Dedifferentiated amniotic fluid mesenchymal stem cell (primary cell): ENCODE results near the gene EIF2AK3.
"Not testable (repeated sequence)": the region's sequence is repeated elsewhere in the genome, so short reads cannot be mapped to it uniquely, and the experiment has no call there.

Experiments
- DNase-seq: peaks from one replicate; pipeline ENCODE4 v3.0.0-alpha.2; 2016; ENCODE audit errors: extremely low spot score

EIF2AK3 gene

DNA sequence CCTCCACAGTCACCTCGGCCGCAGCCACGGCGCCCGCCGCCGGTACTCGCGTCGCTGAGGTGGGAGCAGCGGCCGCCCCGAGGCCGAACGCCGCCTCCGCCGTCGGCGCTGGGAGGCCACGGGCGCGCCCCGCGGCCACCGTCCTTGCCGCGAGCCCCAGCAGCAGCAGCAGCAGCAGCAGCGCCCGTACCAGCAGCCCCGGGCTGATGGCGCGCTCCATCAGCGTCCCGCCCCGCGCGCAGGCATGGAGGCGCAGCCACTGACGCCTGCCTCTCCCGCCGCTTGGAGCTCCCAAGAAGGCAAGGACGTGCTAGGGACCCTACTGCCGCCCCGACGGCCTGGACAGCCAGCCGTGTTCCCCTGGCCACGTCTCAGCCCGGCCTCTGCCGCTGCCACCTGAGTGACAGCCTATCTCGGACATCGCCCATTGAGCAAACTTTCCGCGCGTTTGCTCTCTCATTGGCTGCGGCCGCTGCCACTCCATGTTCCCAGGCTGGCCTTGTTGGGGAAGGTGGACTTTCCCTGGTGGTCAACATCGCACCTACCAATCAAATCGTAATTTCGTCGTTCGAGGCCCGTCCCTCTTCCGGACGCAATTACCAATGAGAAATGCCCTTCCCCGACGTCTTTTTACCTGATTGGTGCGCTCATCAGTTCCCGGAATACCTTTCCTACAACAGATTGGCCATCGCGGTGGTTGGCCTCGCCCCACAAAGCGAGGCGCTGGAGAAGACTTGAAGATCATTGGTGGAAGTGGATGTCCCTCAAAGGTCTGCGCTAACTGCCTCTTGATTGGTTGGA, at the start of gene EIF2AK3:
EIF2AK3 (minus strand) TSS at position 410 of the 801 bp plus-strand sequence; CDS start at position 220, 190 bp downstream.
- peak; percentile 100 for DNase-seq

DNA sequence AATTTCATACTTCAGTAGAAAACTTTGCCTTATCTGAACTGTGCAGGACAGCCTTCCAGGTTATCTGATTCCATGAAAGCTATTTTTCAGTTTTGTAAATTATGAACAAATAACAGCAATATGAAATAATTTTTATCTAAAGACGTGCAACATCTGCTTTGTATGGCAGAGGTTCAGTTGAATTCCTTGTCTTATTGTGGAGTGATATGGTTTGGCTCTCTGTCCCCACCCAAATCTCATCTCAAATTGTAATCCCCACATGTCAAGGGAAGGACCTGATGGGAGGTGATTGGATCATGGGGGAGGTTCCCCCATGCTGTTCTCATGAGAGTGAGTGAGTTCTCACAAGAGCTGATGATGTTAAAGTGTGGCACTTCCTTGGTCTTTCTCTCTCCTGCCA, 46.1 kb upstream of the EIF2AK3 start:
- DNase-seq = no peak

- peak; percentile 62 for DNase-seq
Observed at GRCh38 chr2:88671786-88672427, 44.6 kb upstream of the EIF2AK3 start.

DNA sequence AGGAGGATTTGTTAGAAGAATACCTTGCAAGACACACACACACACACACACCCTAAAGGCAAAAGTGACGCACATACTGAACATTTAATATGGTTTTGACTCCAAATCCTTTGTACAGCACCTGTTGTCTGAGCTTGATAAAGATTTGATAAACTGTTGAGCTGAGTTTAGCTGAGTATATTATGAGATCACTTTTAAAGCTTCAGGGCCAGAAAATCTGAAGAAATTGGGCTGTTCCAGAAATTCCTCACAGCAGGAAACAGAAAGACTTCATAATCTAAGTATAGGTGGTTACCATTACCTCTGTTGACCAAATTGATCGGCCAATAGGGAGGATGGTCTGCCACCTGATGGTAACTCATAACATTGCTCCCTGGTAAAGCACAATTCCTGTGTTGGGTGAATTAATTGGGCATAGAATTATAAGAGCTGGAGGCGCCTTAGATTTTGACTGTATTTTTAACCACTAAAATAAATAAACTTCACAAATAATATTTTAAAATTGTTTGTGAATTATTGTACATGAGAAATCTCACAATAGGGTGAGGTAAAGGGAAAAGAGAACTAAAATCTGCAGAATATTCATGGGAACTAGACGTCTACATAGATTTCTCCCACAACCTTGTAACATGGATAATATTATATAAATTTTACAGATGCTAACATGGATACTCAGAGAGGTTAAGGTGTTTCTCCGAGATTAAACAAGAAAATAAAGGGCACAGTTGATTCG, 42.4 kb upstream of the EIF2AK3 start:
- peak; percentile 31 for DNase-seq

GRCh38 chr2:88668862-88669261, 41.6 kb upstream of the EIF2AK3 start:
- no peak for DNase-seq

- DNase-seq = no peak
Observed at GRCh38 chr2:88667219-88667618, 40.0 kb upstream of the EIF2AK3 start.

- DNase-seq = no peak
Observed at GRCh38 chr2:88666576-88666975, 39.3 kb upstream of the EIF2AK3 start.

GRCh38 chr2:88660622-88661021, 33.4 kb upstream of the EIF2AK3 start:
- DNase-seq = no peak

- peak; percentile 90 for DNase-seq
Observed at GRCh38 chr2:88659538-88659915, 32.3 kb upstream of the EIF2AK3 start.

- no peak for DNase-seq
Observed at GRCh38 chr2:88658881-88659537, 31.7 kb upstream of the EIF2AK3 start.

GRCh38 chr2:88658326-88658725, 31.1 kb upstream of the EIF2AK3 start:
- DNase-seq = peak; percentile 53

- DNase-seq = no peak
Observed at GRCh38 chr2:88657131-88657530, 29.9 kb upstream of the EIF2AK3 start.

GRCh38 chr2:88656690-88657089, 29.4 kb upstream of the EIF2AK3 start:
- DNase-seq = peak; percentile 54

DNA sequence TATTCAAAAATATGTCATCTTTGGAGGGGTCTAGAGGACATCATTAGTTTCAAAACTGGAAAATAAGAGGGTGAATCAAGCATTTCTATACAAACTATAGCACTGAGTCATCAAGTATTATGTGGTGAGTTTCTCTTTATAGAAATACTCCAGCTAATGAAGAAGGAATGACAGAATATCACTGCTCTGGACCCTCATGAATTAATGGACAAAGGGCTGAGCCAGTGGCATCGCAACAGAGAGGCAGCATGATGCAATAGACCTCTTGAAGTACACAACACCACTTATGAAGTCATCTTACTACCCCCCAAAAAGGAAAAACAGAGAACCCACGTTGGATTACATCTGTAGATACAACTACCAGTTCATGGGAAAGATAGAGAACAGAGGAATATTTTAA, 27.4 kb upstream of the EIF2AK3 start:
- DNase-seq = no peak

GRCh38 chr2:88651646-88652045, 24.4 kb upstream of the EIF2AK3 start:
- no peak for DNase-seq

GRCh38 chr2:88645291-88645882, 18.1 kb upstream of the EIF2AK3 start:
- DNase-seq = not testable (repeated sequence)

DNA sequence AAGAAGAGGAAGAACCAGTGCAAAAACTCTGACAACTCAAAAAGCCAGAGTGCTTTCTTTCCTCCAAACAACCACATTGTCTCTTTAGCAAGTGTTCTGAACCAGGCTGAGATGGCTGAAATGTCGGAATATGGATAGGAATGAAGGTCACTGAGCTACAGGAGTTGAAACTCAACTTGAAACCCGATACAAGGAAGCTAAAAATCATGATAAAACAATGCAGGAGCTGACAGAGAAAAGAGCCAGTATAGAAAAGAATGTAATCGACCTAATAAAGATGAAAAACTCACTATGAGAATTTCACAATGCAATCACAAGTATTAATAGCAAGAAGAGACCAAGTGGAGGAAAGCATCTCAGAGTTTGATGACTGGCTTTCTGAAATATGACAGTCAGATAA, 15.0 kb upstream of the EIF2AK3 start:
- no peak for DNase-seq

DNA sequence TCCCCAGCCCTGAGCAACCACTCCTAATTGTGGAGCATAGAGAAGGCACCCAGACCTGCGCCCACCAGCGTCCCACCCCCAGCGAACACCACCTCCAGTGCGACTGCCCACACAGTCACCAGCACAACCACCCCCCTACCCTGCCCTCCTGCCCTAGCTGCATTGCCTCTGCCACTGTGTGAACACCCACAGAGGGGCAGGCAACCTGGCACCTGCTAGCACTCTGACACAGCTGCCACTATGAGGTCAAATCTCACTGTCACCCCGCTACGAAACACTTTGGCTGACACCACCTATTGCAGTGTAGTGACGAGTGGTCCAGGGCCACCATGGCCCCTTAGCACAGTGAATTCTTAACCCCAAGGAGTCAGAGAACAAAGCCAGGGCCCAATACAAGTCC, 14.1 kb upstream of the EIF2AK3 start:
- DNase-seq = no peak

- no peak for DNase-seq
Observed at GRCh38 chr2:88639865-88640264, 12.6 kb upstream of the EIF2AK3 start.

DNA sequence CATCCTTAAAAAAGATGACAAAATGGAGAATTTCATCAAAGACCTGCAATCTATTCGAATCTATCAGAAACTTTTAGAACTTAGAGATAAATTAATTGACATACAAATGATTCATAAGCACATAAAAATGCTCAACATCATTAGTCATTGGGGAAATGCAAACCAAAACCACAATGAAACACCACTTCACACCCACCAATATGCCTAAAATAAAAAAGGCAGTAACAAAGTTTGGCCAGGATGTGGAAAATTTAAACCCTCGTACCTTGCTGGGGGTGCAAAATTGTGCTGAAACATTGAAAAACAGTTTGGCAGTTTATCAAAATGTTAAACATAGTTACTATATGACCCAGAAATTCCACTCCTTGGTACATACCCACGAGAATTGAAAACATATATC, 11.5 kb upstream of the EIF2AK3 start:
- no peak for DNase-seq

DNA sequence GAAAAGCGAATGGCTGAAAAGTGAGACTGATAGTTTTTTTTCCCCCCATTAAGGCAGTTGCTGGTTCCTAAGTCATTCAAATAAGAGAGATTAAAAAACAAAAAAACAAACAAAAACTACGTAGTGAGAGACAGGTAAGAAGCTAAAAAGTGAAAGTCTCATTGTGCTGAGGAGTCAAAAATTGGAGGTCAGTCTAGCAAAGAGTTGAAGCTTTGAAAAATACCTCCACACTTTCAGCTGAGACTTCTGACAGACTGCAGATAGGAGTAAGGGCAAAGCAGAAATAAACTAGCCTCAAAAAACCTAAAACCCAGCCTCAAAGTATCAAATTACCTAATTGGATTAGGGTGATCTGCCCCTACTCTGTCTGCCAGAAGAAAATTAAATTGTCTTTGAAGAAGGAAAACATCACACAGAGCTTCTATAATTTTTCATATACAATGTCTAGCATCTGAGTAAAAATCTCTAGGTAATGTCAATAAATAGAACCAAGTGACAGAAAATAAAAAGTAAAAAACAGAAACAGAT, 10.9 kb upstream of the EIF2AK3 start:
- no peak for DNase-seq

DNA sequence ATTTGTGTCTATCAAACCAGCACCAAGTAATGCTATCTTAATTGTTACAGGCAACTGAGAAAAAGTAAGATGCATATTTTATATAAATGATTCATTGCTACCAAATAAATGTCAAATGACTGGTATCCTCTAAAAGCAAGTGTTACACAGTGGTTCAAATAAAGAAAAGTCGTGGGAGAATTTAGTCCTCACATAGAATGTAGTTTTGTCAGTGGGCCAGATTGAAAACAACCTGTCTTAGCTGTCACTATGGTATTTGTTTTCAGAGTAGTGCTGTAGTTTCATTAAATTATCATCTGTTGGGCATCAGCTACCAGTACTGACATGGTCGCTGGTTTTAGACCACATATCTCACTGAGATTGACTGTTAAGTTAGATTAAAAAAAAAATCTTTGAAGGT, 10.2 kb upstream of the EIF2AK3 start:
- DNase-seq = no peak
